NT2/D1 (cell line): ENCODE results near the gene SNRNP48.

Experiments
- SUZ12 ChIP-seq: IDR thresholded peaks from 2 replicates; pipeline ENCODE4 v1.6.1; 2011; ENCODE audit not compliant: insufficient read length, insufficient read depth; ENCODE audit errors: extremely low read depth
- YY1 ChIP-seq: IDR thresholded peaks from 2 replicates; pipeline ENCODE4 v1.6.1; 2011; ENCODE audit not compliant: insufficient read length, insufficient read depth
- ZNF274 ChIP-seq: IDR thresholded peaks from 2 replicates; pipeline ENCODE4 v1.6.1; 2011; ENCODE audit warnings: mild to moderate bottlenecking, low read depth, low read length

GRCh38 chr6:7546896-7547295 is 43.1 kb upstream of the SNRNP48 start:
- TF ChIP-seq YY1, result no peak
- TF ChIP-seq ZNF274, result no peak
- TF ChIP-seq SUZ12, result no peak
